NCI-H526 (cell line): ENCODE data around the gene MTA1.
A peak's percentile ranks its signal among the peaks of the same experiment; 100 is the strongest.

Source experiments
- DNase-seq, 2 experiments: peaks; one replicate each; lab custom pipeline; 2025; lab: John Stamatoyannopoulos, UW

Gene MTA1

GRCh38 chr14:105465209-105466031 lies 45.8 kb downstream of the MTA1 start:
- DNase-seq, result no peak

GRCh38 chr14:105466531-105467248 lies 47.1 kb downstream of the MTA1 start:
- no peak for DNase-seq

DNA sequence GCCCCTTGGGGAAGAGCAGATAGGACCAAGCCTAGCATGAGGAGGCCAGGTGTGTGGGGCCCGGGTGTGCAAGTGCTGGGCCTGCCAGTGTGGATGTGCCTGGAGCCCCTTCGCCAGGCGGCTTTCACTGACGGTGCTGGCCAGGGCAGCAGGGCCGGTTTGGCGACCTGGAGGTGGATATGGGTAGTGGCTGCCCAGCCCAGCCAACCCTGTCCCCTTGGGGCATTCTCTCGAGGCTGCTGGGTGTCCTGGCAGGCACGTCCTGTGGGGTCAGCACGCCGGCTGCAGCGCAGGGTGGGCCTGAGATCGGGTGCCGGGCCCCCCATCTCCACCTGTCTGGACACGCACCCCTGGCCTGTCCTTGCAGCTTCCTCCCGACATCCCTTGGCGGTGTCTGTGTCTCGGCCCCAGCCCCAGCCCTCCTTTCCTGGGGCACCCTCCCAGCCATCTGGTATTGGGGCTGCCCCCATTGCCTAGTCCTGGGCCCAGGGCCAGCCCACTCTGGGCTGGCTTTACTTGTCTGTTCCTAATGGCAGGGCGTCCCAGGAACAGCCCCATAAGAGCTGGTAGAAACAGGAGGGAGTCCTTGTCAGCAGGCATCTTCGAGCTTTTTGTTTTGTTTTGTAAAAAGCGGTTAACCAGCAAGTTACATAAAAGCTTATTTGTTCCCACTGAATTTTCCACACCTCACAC lies 47.8 kb downstream of the MTA1 start:
- DNase-seq, result no peak

DNA sequence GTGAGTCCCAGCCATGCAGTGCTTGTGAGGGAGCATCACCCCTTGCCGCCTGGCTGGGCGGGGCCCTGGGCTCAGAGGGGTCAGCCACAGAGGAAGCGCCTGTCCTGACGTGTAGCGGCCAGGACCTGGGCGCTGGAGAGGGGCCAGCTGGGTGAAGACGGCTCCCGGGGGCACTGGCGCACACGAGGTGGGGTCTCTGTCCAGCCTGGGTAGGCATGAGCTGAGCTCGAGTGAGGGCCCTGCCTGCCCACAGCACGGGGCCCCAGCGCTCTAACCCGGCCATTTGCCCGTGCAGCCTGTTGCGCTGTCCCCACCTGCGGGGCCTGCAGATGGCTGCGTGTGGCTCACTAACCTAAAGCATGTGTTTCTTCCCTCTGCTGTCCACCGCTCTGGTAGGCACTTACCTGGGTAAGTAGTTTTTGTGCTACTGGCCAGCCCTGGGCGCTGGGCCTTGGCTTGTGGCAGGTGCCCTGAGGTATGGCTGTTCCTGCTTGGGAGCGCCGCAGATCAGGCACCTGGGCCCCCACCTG lies 48.4 kb downstream of the MTA1 start:
- no peak for DNase-seq

- DNase-seq, result no peak
These were observed 49.1 kb downstream of the MTA1 start for GRCh38 chr14:105468621-105469241.

DNA sequence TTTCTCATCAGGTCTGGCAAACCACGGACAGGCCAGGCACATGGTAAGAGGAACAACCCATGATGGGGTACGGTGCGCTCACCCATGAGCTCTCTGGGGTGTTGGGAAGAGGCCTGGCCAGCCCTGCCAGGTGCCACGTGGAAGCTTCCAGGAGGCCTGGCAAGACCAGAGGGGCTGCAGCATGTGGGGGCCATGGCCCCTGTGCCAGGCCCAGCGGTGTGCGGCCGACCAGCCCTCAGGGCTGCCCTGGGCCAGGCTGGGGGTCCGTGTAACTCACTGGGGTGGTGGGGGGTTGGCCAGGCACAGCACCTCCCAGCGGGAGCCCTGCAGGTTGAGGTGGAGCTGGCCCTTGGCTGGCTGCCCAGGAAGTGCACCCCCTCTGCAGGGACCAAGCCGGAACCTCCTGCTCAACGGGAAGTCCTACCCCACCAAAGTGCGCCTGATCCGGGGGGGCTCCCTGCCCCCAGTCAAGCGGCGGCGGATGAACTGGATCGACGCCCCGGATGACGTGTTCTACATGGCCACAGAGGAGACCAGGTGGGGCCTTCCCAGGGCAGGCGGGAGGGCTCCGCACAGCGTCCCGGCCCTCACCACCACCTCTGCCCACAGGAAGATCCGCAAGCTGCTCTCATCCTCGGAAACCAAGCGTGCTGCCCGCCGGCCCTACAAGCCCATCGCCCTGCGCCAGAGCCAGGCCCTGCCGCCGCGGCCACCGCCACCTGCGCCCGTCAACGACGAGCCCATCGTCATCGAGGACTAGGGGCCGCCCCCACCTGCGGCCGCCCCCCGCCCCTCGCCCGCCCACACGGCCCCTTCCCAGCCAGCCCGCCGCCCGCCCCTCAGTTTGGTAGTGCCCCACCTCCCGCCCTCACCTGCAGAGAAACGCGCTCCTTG lies 50.1 kb downstream of the MTA1 start:
- no peak for DNase-seq

DNA sequence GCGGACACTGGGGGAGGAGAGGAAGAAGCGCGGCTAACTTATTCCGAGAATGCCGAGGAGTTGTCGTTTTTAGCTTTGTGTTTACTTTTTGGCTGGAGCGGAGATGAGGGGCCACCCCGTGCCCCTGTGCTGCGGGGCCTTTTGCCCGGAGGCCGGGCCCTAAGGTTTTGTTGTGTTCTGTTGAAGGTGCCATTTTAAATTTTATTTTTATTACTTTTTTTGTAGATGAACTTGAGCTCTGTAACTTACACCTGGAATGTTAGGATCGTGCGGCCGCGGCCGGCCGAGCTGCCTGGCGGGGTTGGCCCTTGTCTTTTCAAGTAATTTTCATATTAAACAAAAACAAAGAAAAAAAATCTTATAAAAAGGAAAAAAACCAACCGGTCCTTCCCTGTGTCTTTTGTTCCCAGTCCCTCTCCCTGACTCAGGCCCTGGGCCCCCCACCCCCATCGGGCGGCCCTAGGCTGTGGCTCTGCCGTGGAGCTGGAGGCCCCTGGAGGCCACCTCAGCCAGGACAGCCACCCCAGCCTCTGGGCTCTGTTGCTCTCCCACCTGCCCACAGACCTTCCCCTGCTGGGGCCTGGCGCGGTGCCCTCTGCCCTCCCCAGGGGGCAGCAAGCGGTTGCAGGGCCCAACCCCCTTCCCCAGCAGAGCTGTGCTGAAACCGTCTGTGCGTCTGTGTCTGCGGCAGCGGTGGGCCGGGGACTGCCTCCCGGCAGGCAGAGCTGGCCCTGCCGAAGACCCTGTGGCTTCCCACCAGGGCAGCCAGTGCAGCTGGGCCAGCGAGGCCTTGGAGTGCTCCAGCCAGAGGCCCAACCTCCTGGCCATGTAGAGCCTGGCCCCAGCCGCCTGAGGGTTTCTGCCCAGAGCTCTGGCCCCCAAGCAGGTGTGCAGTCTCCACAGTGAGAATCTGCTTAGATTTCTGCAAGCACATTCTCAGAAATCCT lies 51.0 kb downstream of the MTA1 start:
- DNase-seq, result no peak

- DNase-seq, result no peak
These were observed 51.7 kb downstream of the MTA1 start for GRCh38 chr14:105471297-105471821.

- no peak for DNase-seq
These were observed 52.3 kb downstream of the MTA1 start for GRCh38 chr14:105471823-105472485.

DNA sequence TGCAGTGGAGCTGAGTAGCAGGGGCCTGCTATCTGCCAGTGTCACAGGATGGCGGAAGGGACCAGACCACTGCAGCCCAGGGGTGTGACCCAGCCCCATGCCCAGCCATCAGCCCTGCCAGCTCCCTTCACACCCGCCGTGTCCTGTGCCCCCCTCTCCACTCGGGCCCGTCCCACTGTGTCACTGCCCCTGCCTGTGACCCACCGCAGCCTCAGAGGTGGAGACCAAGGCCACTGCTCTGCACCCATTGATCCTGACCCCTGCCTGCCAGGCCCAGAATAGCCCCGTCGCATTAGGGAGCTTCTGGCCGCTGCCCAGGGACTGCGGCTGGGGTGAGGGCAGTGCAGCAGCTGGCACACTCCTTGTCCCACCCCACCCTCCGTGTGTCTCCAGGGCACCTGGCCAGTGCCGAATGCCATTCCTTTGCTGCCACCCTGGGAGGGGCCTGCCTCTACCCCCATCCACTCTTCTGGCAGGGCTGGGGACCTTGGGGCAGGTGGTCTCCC lies 52.9 kb downstream of the MTA1 start:
- DNase-seq, result no peak

DNA sequence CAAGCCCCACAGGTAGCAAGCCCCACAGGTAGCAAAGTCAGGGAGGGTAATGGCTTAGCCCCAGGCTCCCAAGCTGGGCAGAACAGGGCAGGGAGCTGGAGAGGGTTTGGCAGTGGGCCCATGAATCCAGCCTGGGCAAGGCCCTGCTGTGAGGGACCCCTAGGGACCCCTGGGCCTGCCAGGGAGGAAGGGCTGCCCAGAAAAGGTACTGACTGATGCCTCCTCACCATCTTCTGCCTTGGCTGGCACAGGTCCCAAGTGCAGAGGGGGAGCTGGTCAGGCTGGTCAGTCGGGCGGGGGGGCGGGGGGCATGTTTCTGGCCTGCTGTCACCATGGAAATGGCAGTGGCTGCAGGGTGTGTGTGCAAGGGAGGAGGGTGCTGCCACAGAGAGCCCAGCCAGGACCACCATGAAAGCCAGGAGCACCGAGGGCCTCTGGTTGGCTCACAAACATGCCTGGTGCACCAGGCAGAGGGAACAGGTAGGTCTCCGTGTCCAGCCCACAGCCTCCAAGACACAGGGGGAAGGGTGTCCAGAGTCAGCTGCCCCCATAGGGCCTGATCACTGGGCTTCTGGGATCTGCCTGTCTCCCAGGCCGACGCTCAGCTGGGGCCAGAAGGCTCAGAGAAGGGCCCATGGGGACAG lies 53.5 kb downstream of the MTA1 start:
- DNase-seq, result no peak

DNA sequence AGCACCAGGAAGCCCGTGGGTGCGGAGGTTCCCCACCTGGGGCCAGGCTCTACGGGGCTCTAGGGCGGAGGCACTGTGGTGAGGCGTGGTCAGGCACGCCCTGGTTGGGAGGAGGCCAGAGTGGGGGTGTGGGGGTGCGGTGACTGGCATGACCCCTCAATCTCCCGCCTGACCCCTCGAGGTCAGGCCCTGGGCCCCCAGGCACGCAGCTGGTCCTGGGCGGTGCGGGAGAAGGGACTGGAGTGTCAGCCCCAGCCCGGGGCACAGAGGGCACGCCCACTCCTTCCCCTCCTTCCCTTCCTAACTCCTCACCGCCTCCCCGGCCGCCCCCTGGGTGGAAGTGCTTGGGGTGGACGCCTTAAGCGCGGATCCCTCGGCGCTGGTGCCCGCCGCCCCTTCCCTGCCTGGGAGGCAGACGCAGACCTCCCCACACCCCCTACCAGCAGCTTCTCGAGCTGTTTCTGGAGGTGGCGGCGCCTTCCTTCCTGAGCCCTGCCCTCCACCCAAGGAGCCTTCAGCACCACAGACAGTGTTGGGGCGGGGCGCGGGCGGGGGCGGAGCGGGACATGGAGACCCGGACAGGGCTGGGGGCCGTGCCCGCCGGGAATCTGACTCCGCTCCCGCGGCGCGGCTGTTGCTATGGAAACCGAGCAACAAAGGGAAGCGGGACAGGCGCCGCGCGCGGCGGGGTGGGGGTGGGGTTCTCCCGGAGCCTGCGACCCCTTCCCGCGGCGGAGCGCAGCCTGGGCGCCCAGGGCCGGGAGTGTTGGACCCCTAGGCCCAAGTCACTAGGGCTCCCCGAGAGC lies 54.3 kb downstream of the MTA1 start:
- DNase-seq, result peak; percentile 69 to 92

DNA sequence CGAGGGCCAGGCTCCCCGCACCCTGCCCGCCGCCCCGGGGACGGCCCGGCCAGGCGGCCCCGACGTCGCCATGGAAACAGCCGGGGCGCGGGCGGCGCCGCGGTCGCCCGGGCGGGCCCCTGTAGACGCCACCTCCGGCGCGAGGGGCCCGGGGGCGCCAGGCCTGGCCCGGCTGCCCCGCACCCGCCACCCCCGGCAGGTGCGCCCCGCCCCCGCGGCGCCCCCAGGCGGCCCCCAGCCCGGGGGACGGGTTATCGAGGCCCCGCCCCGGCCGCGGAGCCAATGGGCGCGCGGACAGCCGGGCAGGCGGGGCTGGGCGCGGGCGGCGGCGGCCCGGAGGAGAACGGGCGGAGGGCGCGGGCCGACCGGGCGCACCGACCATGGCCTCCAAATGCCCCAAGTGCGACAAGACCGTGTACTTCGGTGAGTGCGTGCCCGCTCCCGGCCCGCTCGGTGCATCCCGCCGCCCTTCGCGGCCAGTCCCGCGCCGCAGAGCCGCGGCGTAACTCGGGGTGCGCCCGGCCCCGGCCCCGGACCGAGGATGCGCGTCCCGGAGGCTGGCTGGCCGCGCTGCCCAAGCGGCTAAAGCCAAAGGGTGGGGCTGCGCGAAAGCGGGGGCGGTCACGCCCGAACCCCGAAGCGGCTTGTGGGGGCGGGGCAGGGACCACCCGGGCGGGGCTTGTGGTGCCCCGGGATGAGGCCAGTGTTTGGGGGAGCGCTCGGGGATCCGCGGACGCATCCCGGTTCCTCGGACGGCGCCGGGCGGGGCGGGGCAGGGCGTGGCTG lies 55.0 kb downstream of the MTA1 start, which contains the start of gene CRIP2:
TSS of gene CRIP2 (plus strand) at position 339 of the 786 bp plus-strand sequence. CDS start at position 381, 42 bp downstream.
- DNase-seq, result peak in 1 of 2 experiments; percentile 75

GRCh38 chr14:105475269-105476096 lies 55.9 kb downstream of the MTA1 start:
- no peak for DNase-seq

DNA sequence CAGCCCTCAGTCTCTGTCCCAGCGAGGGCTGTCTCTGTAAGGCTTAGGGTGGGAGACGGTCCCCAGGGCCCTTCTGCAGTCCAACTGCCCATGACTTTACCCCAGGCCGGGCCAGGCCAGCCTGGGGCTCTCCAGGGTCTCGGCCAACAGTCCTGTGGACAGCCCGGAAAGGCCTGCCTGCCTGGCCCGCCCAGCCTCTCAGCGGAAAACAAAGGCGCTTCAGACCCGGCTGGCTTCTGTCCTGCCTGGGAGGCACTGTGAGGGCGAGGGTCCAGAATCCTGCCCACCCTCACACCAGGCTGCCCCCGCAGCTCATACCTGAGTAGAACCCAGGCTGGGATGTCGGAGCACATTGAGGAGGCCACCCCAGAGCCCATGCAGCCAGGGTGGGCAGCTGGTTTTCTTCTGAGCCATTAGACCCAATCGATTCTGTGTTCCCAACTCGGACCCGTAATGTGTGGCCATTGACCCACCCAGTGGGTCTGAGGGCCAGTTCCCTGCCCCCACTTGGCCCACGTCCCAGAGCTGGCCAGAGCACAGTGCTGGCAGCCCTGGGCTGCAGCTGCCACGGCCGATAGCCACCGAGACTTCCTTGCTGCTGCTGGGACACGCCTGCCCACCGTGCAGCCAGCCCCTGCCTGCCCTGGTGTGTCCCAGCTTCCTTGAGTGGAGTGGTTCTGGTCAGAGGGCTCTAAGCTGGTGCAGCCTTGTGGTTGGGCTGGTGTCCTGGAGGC lies 56.6 kb downstream of the MTA1 start:
- no peak for DNase-seq
